HepG2 (cell line): ENCODE data around the gene PRRT2.

Source experiments
- BCLAF1 ChIP-seq: fragments of 450-650 bp; IDR thresholded peaks from 2 replicates; pipeline ENCODE4 v1.6.1; 2017; ENCODE audit warnings: mild to moderate bottlenecking
- CTCF ChIP-seq: sonication (generic); formaldehyde crosslinking; IDR thresholded peaks from 2 replicates; pipeline ENCODE4 v1.5.0; 2020; ENCODE audit warnings: mild to moderate bottlenecking, missing genetic modification reagents, moderate library complexity
- ETS1 ChIP-seq: sonication (generic); formaldehyde crosslinking; IDR thresholded peaks from 2 replicates; pipeline ENCODE4 v1.4.0; 2020; ENCODE audit warnings: missing genetic modification reagents
- FOXA1 ChIP-seq, 2 experiments: fragments of 450-650 bp in 1 of 2; sonication (generic) in 1 of 2; formaldehyde crosslinking in 1 of 2; IDR thresholded peaks; 2 replicates each; pipeline versions ENCODE4 v1.4.0 to v1.6.1; 2016 to 2020; ENCODE audit warnings: missing genetic modification reagents in 1 of 2
- MTA3 ChIP-seq: sonication (generic); formaldehyde crosslinking; IDR thresholded peaks from 2 replicates; pipeline ENCODE4 v1.4.0; 2020; ENCODE audit warnings: missing genetic modification reagents
- MXD4 ChIP-seq: IDR thresholded peaks from 2 replicates; pipeline ENCODE4 v1.6.1; 2016; ENCODE audit warnings: mild to moderate bottlenecking, missing biosample characterization, missing genetic modification reagents
- STAT5B ChIP-seq: sonication (generic); formaldehyde crosslinking; IDR thresholded peaks from 2 replicates; pipeline ENCODE4 v1.4.0; 2020; ENCODE audit warnings: missing genetic modification reagents
- ZFP82 ChIP-seq: sonication (generic); formaldehyde crosslinking; IDR thresholded peaks from 2 replicates; pipeline ENCODE4 v1.5.1; 2020; ENCODE audit warnings: mild to moderate bottlenecking, missing genetic modification reagents, borderline replicate concordance
- ZNF282 ChIP-seq: fragments of 450-650 bp; IDR thresholded peaks from 2 replicates; pipeline ENCODE4 v1.6.1; 2018; ENCODE audit not compliant: partially characterized antibody
- ZNF644 ChIP-seq: IDR thresholded peaks from 2 replicates; pipeline ENCODE4 v1.6.1; 2016; ENCODE audit warnings: low read depth

- TF ChIP-seq CTCF (CRISPR knock-in tag): no peak
- TF ChIP-seq MTA3 (CRISPR knock-in tag): no peak
- no peak for TF ChIP-seq BCLAF1
- no peak for TF ChIP-seq ZNF644 (CRISPR knock-in tag)
- TF ChIP-seq ZFP82 (CRISPR knock-in tag): no peak
- TF ChIP-seq MXD4: no peak
- TF ChIP-seq ETS1 (CRISPR knock-in tag): no peak
- TF ChIP-seq ZNF282: no peak
- TF ChIP-seq STAT5B (CRISPR knock-in tag): no peak
- no peak for TF ChIP-seq FOXA1 (IDR thresholded peaks at IDR 0.05)
- no peak for TF ChIP-seq FOXA1 (CRISPR knock-in tag; IDR thresholded peaks at IDR 0.05)
Measured at GRCh38 chr16:29858974-29859373, 47.0 kb downstream of the PRRT2 start.
